SH-SY5Y (cell line): ENCODE data around the gene ADI1.

Experiments
- GATA2 ChIP-seq: IDR thresholded peaks from 2 replicates; pipeline ENCODE4 v1.6.1; 2011; ENCODE audit warnings: mild to moderate bottlenecking, low read depth, low read length
- GATA3 ChIP-seq: IDR thresholded peaks from 2 replicates; pipeline ENCODE4 v1.6.1; 2011; ENCODE audit warnings: low read depth, mild to moderate bottlenecking, low read length, moderate library complexity

- TF ChIP-seq GATA2 (no peak), GATA3 (no peak)
These were observed 54.0 kb downstream of the ADI1 start for GRCh38 chr2:3465328-3465727.
